GM12878 (cell line): ENCODE results near the gene ETV2. TPM values are rescaled to one million over a fixed set of nuclear protein-coding genes. Genes with fewer than 3 reads are reported as not detected.

Experiments
- BHLHE40 ChIP-seq, 2 experiments: fragments of 450-650 bp in 1 of 2; IDR thresholded peaks; 2 replicates each; pipeline ENCODE4 v1.6.1; 2011 to 2017; ENCODE audit warnings: low read depth in 2 of 2, borderline replicate concordance in 1 of 2, improper control_type of control experiment in 1 of 2, low read length in 1 of 2, mild to moderate bottlenecking in 1 of 2
- CBX3 ChIP-seq: fragments of 200-600 bp; sonication (generic); IDR thresholded peaks from 2 replicates; pipeline ENCODE4 v1.6.1; 2016; ENCODE audit warnings: low read depth, borderline replicate concordance
- CHD4 ChIP-seq: fragments of 200-600 bp; sonication (generic); IDR thresholded peaks from 2 replicates; pipeline ENCODE4 v1.6.1; 2016; ENCODE audit warnings: mild to moderate bottlenecking
- CREB1 ChIP-seq: IDR thresholded peaks from 2 replicates; pipeline ENCODE4 v1.6.1; 2012; ENCODE audit warnings: low read depth, mild to moderate bottlenecking, inconsistent platforms
- HDAC6 ChIP-seq: fragments of 200-600 bp; sonication (generic); IDR thresholded peaks from one replicate; pipeline ENCODE4 v1.8.0; 2017; ENCODE audit warnings: antibody characterized with exemption; ENCODE audit not compliant: unreplicated experiment
- IKZF1 ChIP-seq: fragments of 450-650 bp; conservative IDR thresholded peaks from 2 replicates; pipeline ENCODE4 v1.6.1; 2017; ENCODE audit warnings: antibody characterized with exemption, mild to moderate bottlenecking
- JUNB ChIP-seq: IDR thresholded peaks from 2 replicates; pipeline ENCODE4 v1.6.1; 2016; ENCODE audit warnings: antibody characterized with exemption, mild to moderate bottlenecking
- NR2F1 ChIP-seq: fragments of 450-650 bp; conservative IDR thresholded peaks from 2 replicates; pipeline ENCODE4 v1.6.1; 2017; ENCODE audit warnings: mild to moderate bottlenecking
- POLR2A ChIP-seq: IDR thresholded peaks from 2 replicates; pipeline ENCODE4 v1.6.1; 2011; ENCODE audit warnings: low read depth, mild to moderate bottlenecking, low read length
- POLR2AphosphoS5 ChIP-seq: IDR thresholded peaks from 2 replicates; pipeline ENCODE4 v1.6.1; 2011; ENCODE audit warnings: mild to moderate bottlenecking, low read length, inconsistent platforms
- SMAD1 ChIP-seq: fragments of 450-650 bp; IDR thresholded peaks from 2 replicates; pipeline ENCODE4 v1.6.1; 2018; ENCODE audit warnings: mild to moderate bottlenecking, low read depth; ENCODE audit not compliant: partially characterized antibody
- TBL1XR1 ChIP-seq: IDR thresholded peaks from 2 replicates; pipeline ENCODE4 v1.6.1; 2012; ENCODE audit warnings: low read depth, low read length, improper control_type of control experiment
- polyA plus RNA-seq, 11 experiments: library from polyadenylated mRNA; depleted of rRNA in 4 of 11; unstranded in 6 of 11; stranded (reverse) in 5 of 11; fragments of >200 nt; fragmentation: Nextera tagmentation in 4 of 11; fragmentation: Illumina TruSeq in 1 of 11; extraction: Ambion mirVana in 4 of 11; extraction: Trizol in 1 of 11; gene quantifications; 1 replicate in 1 of 11; 2 replicates in 10 of 11; pipeline versions ENCODE4 v1.2.1 to v1.2.3, GENCODE V29; 2011 to 2016; ENCODE audit warnings: inconsistent platforms in 2 of 11, missing spikeins in 2 of 11, low read depth in 1 of 11
- total RNA-seq, 4 experiments: library from RNA; depleted of rRNA in 3 of 4; stranded (reverse); fragments of >200 nt in 3 of 4; fragmentation: Illumina TruSeq in 1 of 4; extraction: Trizol in 1 of 4; gene quantifications; 2 replicates each; pipeline versions ENCODE4 v1.2.1 to v1.2.3, GENCODE V29; 2013 to 2021
- TF ChIP-seq, protein P1 (sequence below): IDR thresholded peaks from 2 replicates; pipeline ENCODE4 v1.6.1; 2012; ENCODE audit warnings: mild to moderate bottlenecking, low read depth, low read length
- TF ChIP-seq, protein P2 (sequence below): fragments of 450-650 bp; IDR thresholded peaks from 2 replicates; pipeline ENCODE4 v1.6.1; 2017; ENCODE audit warnings: mild to moderate bottlenecking
- TF ChIP-seq, protein P3 (sequence below): fragments of 450-650 bp; IDR thresholded peaks from 2 replicates; pipeline ENCODE4 v1.6.1; 2017; ENCODE audit warnings: mild to moderate bottlenecking, moderate library complexity
- TF ChIP-seq, protein P4 (sequence below): fragments of 450-650 bp; IDR thresholded peaks from 2 replicates; pipeline ENCODE4 v1.6.1; 2017; ENCODE audit warnings: low read depth, mild to moderate bottlenecking, moderate library complexity
- TF ChIP-seq, protein P5 (sequence below): fragments of 150-350 bp; IDR thresholded peaks from 2 replicates; pipeline ENCODE4 v1.6.1; 2014; ENCODE audit warnings: mild to moderate bottlenecking, low read depth, low read length

ETV2 gene
- total and polyA plus RNA-seq, 10 of the 15 experiments (the other 5 are each of a cell fraction or from before 2014, with no cell fraction given), result 0.10 to 1.4 (median 0.54) TPM; not detected in 1

DNA sequence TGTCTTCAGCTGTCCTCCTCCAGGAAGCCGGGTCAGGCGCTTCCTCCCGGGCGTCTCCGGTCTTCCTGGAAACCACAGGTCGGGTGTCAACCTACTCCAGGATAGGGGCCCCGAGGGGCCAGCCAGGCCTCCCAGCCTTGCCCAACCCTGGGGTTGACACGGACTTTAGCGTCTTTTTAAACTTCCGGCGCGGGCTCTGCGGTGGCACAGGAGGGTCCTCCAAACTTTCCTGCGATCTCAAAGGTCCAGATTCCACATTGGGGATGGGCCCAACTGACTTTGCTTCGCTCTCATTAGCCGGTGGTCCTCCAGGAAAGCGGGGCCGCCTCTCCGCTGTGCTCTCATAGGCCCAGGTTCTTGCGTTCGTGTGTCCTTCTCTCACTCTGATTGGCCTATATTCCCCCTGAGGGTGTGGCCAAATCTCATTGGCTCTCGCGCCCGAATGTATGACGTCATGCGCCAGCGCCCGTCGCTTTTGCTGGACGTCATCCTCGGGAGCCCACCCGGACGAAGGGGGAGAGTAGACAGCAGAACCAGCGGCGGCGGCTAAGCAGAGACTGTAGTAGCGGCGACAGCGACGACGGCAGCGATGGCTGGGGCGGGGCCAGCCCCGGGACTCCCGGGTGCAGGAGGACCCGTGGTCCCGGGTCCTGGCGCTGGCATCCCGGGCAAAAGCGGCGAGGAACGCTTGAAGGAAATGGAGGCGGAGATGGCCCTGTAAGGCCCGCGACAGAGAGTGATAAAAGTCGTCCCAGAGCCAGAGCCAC is 12.8 kb upstream of the ETV2 start, which contains the start of gene RBM42 (continued):
- TF ChIP-seq, protein P1, sequence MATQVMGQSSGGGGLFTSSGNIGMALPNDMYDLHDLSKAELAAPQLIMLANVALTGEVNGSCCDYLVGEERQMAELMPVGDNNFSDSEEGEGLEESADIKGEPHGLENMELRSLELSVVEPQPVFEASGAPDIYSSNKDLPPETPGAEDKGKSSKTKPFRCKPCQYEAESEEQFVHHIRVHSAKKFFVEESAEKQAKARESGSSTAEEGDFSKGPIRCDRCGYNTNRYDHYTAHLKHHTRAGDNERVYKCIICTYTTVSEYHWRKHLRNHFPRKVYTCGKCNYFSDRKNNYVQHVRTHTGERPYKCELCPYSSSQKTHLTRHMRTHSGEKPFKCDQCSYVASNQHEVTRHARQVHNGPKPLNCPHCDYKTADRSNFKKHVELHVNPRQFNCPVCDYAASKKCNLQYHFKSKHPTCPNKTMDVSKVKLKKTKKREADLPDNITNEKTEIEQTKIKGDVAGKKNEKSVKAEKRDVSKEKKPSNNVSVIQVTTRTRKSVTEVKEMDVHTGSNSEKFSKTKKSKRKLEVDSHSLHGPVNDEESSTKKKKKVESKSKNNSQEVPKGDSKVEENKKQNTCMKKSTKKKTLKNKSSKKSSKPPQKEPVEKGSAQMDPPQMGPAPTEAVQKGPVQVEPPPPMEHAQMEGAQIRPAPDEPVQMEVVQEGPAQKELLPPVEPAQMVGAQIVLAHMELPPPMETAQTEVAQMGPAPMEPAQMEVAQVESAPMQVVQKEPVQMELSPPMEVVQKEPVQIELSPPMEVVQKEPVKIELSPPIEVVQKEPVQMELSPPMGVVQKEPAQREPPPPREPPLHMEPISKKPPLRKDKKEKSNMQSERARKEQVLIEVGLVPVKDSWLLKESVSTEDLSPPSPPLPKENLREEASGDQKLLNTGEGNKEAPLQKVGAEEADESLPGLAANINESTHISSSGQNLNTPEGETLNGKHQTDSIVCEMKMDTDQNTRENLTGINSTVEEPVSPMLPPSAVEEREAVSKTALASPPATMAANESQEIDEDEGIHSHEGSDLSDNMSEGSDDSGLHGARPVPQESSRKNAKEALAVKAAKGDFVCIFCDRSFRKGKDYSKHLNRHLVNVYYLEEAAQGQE, result no peak
- TF ChIP-seq, protein P2, sequence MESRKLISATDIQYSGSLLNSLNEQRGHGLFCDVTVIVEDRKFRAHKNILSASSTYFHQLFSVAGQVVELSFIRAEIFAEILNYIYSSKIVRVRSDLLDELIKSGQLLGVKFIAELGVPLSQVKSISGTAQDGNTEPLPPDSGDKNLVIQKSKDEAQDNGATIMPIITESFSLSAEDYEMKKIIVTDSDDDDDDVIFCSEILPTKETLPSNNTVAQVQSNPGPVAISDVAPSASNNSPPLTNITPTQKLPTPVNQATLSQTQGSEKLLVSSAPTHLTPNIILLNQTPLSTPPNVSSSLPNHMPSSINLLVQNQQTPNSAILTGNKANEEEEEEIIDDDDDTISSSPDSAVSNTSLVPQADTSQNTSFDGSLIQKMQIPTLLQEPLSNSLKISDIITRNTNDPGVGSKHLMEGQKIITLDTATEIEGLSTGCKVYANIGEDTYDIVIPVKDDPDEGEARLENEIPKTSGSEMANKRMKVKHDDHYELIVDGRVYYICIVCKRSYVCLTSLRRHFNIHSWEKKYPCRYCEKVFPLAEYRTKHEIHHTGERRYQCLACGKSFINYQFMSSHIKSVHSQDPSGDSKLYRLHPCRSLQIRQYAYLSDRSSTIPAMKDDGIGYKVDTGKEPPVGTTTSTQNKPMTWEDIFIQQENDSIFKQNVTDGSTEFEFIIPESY, result no peak
- no peak; the same call in 1 of the 2 replicates for TF ChIP-seq NR2F1
- peak; percentile 34 to 43; a peak in 1 of 4 replicates for TF ChIP-seq BHLHE40 (IDR thresholded peaks at IDR 0.05; ENCODE audit: borderline replicate concordance in 1 of 2, low read depth in 2 of 2, low read length in 1 of 2)
- no peak for TF ChIP-seq JUNB
- TF ChIP-seq SMAD1, result no peak
- peak; percentile 50 for TF ChIP-seq HDAC6
- TF ChIP-seq, protein P3, sequence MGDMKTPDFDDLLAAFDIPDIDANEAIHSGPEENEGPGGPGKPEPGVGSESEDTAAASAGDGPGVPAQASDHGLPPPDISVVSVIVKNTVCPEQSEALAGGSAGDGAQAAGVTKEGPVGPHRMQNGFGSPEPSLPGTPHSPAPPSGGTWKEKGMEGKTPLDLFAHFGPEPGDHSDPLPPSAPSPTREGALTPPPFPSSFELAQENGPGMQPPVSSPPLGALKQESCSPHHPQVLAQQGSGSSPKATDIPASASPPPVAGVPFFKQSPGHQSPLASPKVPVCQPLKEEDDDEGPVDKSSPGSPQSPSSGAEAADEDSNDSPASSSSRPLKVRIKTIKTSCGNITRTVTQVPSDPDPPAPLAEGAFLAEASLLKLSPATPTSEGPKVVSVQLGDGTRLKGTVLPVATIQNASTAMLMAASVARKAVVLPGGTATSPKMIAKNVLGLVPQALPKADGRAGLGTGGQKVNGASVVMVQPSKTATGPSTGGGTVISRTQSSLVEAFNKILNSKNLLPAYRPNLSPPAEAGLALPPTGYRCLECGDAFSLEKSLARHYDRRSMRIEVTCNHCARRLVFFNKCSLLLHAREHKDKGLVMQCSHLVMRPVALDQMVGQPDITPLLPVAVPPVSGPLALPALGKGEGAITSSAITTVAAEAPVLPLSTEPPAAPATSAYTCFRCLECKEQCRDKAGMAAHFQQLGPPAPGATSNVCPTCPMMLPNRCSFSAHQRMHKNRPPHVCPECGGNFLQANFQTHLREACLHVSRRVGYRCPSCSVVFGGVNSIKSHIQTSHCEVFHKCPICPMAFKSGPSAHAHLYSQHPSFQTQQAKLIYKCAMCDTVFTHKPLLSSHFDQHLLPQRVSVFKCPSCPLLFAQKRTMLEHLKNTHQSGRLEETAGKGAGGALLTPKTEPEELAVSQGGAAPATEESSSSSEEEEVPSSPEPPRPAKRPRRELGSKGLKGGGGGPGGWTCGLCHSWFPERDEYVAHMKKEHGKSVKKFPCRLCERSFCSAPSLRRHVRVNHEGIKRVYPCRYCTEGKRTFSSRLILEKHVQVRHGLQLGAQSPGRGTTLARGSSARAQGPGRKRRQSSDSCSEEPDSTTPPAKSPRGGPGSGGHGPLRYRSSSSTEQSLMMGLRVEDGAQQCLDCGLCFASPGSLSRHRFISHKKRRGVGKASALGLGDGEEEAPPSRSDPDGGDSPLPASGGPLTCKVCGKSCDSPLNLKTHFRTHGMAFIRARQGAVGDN, result no peak
- TF ChIP-seq, protein P4, sequence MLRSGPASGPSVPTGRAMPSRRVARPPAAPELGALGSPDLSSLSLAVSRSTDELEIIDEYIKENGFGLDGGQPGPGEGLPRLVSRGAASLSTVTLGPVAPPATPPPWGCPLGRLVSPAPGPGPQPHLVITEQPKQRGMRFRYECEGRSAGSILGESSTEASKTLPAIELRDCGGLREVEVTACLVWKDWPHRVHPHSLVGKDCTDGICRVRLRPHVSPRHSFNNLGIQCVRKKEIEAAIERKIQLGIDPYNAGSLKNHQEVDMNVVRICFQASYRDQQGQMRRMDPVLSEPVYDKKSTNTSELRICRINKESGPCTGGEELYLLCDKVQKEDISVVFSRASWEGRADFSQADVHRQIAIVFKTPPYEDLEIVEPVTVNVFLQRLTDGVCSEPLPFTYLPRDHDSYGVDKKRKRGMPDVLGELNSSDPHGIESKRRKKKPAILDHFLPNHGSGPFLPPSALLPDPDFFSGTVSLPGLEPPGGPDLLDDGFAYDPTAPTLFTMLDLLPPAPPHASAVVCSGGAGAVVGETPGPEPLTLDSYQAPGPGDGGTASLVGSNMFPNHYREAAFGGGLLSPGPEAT, result peak; percentile 99
- TF ChIP-seq POLR2A, result peak; percentile 85
- TF ChIP-seq CHD4, result no peak
- peak; percentile 80 for TF ChIP-seq IKZF1
- TF ChIP-seq CBX3, result no peak
- peak; percentile 74 for TF ChIP-seq POLR2AphosphoS5
- no peak for TF ChIP-seq TBL1XR1
- TF ChIP-seq, protein P5, sequence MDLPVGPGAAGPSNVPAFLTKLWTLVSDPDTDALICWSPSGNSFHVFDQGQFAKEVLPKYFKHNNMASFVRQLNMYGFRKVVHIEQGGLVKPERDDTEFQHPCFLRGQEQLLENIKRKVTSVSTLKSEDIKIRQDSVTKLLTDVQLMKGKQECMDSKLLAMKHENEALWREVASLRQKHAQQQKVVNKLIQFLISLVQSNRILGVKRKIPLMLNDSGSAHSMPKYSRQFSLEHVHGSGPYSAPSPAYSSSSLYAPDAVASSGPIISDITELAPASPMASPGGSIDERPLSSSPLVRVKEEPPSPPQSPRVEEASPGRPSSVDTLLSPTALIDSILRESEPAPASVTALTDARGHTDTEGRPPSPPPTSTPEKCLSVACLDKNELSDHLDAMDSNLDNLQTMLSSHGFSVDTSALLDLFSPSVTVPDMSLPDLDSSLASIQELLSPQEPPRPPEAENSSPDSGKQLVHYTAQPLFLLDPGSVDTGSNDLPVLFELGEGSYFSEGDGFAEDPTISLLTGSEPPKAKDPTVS, result peak; percentile 66; the same call in 1 of the 2 replicates
- peak; percentile 100 for TF ChIP-seq CREB1
